ENCODE data around the gene ARPP21. TPM values are rescaled to one million over a fixed set of nuclear protein-coding genes. Genes with fewer than 3 reads are reported as not detected.

The ARPP21 gene
- total and polyA plus RNA-seq, 2 experiments from 2014 or later = not detected

DNA sequence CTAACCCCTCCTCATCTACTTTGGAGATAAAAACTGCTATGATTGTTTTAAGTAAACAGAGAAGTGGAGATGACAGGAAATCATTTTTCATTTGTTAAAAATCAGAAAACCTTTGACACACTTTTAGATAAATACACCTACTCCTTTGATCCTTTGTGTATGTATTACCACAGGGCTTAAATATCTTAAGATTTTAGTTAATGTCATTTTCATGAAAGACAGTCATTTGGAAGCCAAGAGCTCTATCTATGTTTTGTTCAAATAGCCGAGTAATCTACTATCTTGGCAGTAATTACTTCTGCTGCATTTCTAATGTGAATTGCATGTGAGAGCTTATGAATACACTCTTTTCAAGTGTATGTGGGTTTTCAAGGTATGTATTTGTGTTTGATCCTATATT is 2.0 kb downstream of the ARPP21 start:
- Histone ChIP-seq H3F3A (ENCODE audit: insufficient read depth) (no peaks in the 10 kb centered on the region), H3K9ac (no peak overlapping the region), H3K9me2 (ENCODE audit: insufficient read depth) (no peaks in the 10 kb centered on the region), H3K9me3 (ENCODE audit: low read depth) (no peaks in the 10 kb centered on the region), H3K4me3 (no peak overlapping the region), H3K79me2 (ENCODE audit: insufficient read depth) (no peaks in the 10 kb centered on the region), H4K20me1 (ENCODE audit: insufficient read depth) (no peaks in the 10 kb centered on the region), H3K36me3 (ENCODE audit: low read depth) (no peaks in the 10 kb centered on the region), H3K4me2 (ENCODE audit: unreplicated experiment) (no peak overlapping the region), H3K27ac (no peak overlapping the region), H3K27me3 (replicated peaks; ENCODE audit: insufficient read depth) (peaks cover 9% of the 10 kb centered on the region; the same call in 1 of the 2 replicates), H2AFZ (no peak overlapping the region), H3K4me1 (ENCODE audit: insufficient read depth) (no peaks in the 10 kb centered on the region)
- TF ChIP-seq EZH2phosphoT487 (IDR thresholded peaks at IDR 0.05; ENCODE audit: insufficient read depth, low read depth) (no peak), EZH2 (IDR thresholded peaks at IDR 0.05; ENCODE audit: insufficient read depth, poor library complexity, severe bottlenecking) (no peak)
- no peak for DNase-seq
- in situ Hi-C loops (cut with MboI) = no loop called here
- WGBS, 2 experiments (ENCODE audit: low coverage in 1 of 2, low lambda C conversion rate in 2 of 2, missing lambda C conversion rate in 2 of 2) = 16% methylated on average over 1 of the region's 1 CpG

- no peak overlapping the region for H3K9ac ChIP-seq
- H3K4me3 ChIP-seq = no peak overlapping the region
- 26 to 33% methylated on average over 4 of the region's 4 CpGs for WGBS, 2 experiments (ENCODE audit: low coverage in 1 of 2, low lambda C conversion rate in 2 of 2, missing lambda C conversion rate in 2 of 2)
- DNase-seq = no peak
- H4K20me1 ChIP-seq (ENCODE audit: insufficient read depth) = no peaks in the 10 kb centered on the region
- no peaks in the 10 kb centered on the region for H3K9me2 ChIP-seq (ENCODE audit: insufficient read depth)
- no peaks in the 10 kb centered on the region for H3F3A ChIP-seq (ENCODE audit: insufficient read depth)
- in situ Hi-C loops (cut with MboI) = no loop called here
- no peaks in the 10 kb centered on the region for H3K79me2 ChIP-seq (ENCODE audit: insufficient read depth)
- no peaks in the 10 kb centered on the region for H3K36me3 ChIP-seq (ENCODE audit: low read depth)
- no peak overlapping the region for H3K27ac ChIP-seq
- no peak overlapping the region for H3K4me2 ChIP-seq (ENCODE audit: unreplicated experiment)
- H3K4me1 ChIP-seq (ENCODE audit: insufficient read depth) = no peaks in the 10 kb centered on the region
- H3K9me3 ChIP-seq (ENCODE audit: low read depth) = no peaks in the 10 kb centered on the region
- peaks cover 9% of the 10 kb centered on the region; the same call in 1 of the 2 replicates for H3K27me3 ChIP-seq (replicated peaks; ENCODE audit: insufficient read depth)
- TF ChIP-seq EZH2phosphoT487 (IDR thresholded peaks at IDR 0.05; ENCODE audit: insufficient read depth, low read depth) (no peak), EZH2 (IDR thresholded peaks at IDR 0.05; ENCODE audit: insufficient read depth, poor library complexity, severe bottlenecking) (no peak)
- H2AFZ ChIP-seq = no peak overlapping the region
These were observed 2.7 kb downstream of the ARPP21 start for GRCh38 chr3:35641920-35642527.

DNA sequence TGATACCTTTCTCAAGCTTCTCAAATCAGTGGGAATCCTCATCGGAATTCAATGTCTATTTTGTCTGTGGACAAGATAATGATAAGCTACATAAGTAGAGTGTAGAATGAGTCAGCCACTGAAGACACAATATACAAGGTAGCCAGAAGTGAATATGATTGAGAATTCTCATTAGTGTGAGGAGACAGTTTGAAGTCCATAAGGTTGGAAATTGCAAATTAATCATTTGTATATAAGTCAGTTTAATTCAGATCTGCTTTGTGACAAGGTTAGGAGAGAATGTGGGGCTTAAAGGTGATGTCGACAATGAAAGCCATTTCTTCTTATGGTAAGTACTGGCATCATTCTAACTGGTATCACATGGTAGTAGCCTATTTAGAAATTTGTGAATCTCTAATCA is 4.2 kb downstream of the ARPP21 start:
- Histone ChIP-seq H3K9me2 (ENCODE audit: insufficient read depth) (no peaks in the 10 kb centered on the region), H3K9me3 (ENCODE audit: low read depth) (no peaks in the 10 kb centered on the region), H4K20me1 (ENCODE audit: insufficient read depth) (no peaks in the 10 kb centered on the region), H3K4me1 (ENCODE audit: insufficient read depth) (no peaks in the 10 kb centered on the region), H3K4me3 (no peak overlapping the region), H3K4me2 (ENCODE audit: unreplicated experiment) (no peak overlapping the region), H3F3A (ENCODE audit: insufficient read depth) (no peaks in the 10 kb centered on the region), H2AFZ (no peak overlapping the region), H3K79me2 (ENCODE audit: insufficient read depth) (no peaks in the 10 kb centered on the region), H3K36me3 (ENCODE audit: low read depth) (no peaks in the 10 kb centered on the region), H3K27me3 (replicated peaks; ENCODE audit: insufficient read depth) (peaks cover 9% of the 10 kb centered on the region; the same call in 1 of the 2 replicates), H3K27ac (no peak overlapping the region), H3K9ac (no peak overlapping the region)
- in situ Hi-C loops (cut with MboI) = no loop called here
- WGBS, 2 experiments (ENCODE audit: low coverage in 1 of 2, low lambda C conversion rate in 2 of 2, missing lambda C conversion rate in 2 of 2) = 38 to 43% methylated on average over 2 of the region's 2 CpGs
- no peak for DNase-seq
- no peak for TF ChIP-seq EZH2phosphoT487 (IDR thresholded peaks at IDR 0.05; ENCODE audit: insufficient read depth, low read depth)
- TF ChIP-seq EZH2 (IDR thresholded peaks at IDR 0.05; ENCODE audit: insufficient read depth, poor library complexity, severe bottlenecking) = no peak

GRCh38 chr3:35644451-35644850 is 5.1 kb downstream of the ARPP21 start:
- H3K27ac ChIP-seq = no peak overlapping the region
- H4K20me1 ChIP-seq (ENCODE audit: insufficient read depth) = no peaks in the 10 kb centered on the region
- no peak overlapping the region for H2AFZ ChIP-seq
- H3K9ac ChIP-seq = no peak overlapping the region
- DNase-seq = no peak
- peaks cover 9% of the 10 kb centered on the region; the same call in 1 of the 2 replicates for H3K27me3 ChIP-seq (replicated peaks; ENCODE audit: insufficient read depth)
- H3K9me2 ChIP-seq (ENCODE audit: insufficient read depth) = no peaks in the 10 kb centered on the region
- in situ Hi-C loops (cut with MboI) = no loop called here
- 20 to 25% methylated on average over 2 of the region's 2 CpGs for WGBS, 2 experiments (ENCODE audit: low coverage in 1 of 2, low lambda C conversion rate in 2 of 2, missing lambda C conversion rate in 2 of 2)
- no peak overlapping the region for H3K4me2 ChIP-seq (ENCODE audit: unreplicated experiment)
- no peaks in the 10 kb centered on the region for H3K36me3 ChIP-seq (ENCODE audit: low read depth)
- H3K4me1 ChIP-seq (ENCODE audit: insufficient read depth) = no peaks in the 10 kb centered on the region
- no peaks in the 10 kb centered on the region for H3K9me3 ChIP-seq (ENCODE audit: low read depth)
- H3K79me2 ChIP-seq (ENCODE audit: insufficient read depth) = no peaks in the 10 kb centered on the region
- H3F3A ChIP-seq (ENCODE audit: insufficient read depth) = no peaks in the 10 kb centered on the region
- TF ChIP-seq EZH2phosphoT487 (IDR thresholded peaks at IDR 0.05; ENCODE audit: insufficient read depth, low read depth) (no peak), EZH2 (IDR thresholded peaks at IDR 0.05; ENCODE audit: insufficient read depth, poor library complexity, severe bottlenecking) (no peak)
- H3K4me3 ChIP-seq = no peak overlapping the region
